Panc1 (cell line): ENCODE results near the gene NUP43. TPM values are rescaled to one million over a fixed set of nuclear protein-coding genes. Genes with fewer than 3 reads are reported as not detected.
"Not testable (repeated sequence)": the region's sequence is repeated elsewhere in the genome, so short reads cannot be mapped to it uniquely, and the experiment has no call there.

ENCODE experiments used
- ATAC-seq: fragments of 200-7000 bp; cut with Tn5 transposase; 2 replicates; pipeline ENCODE4 v1.9.1; 2020; ENCODE audit warnings: mild to moderate bottlenecking, moderate library complexity
- BruUV-seq: library from RNA; stranded (reverse); fragments of 400-500 nt; replicated peaks from 2 replicates; lab custom pipeline; 2021; lab: Mats Ljungman, UMichigan
- CTCF ChIA-PET: fragments of 300-600 bp; sonication (Branson Sonifier 250); formaldehyde crosslinking; loops from one replicate; lab custom pipeline; 2022; ENCODE audit warnings: antibody characterized with exemption; lab: Charles Lee
- POLR2A ChIA-PET: fragments of 300-600 bp; sonication (Branson Sonifier 250); formaldehyde crosslinking; loops from one replicate; lab custom pipeline; 2022; ENCODE audit warnings: antibody characterized with exemption; lab: Charles Lee
- DNase-seq: peaks from one replicate; pipeline ENCODE4 v3.0.0-alpha.2; 2010; ENCODE audit warnings: low read depth, low spot score
- H3K27ac ChIP-seq: 2 replicates; pipeline ENCODE4 v1.5.1; 2011; ENCODE audit warnings: mild to moderate bottlenecking, low read length, inconsistent platforms
- H3K27me3 ChIP-seq: fragments of 200-500 bp; sonication (Bioruptor generic); 2 replicates; pipeline ENCODE4 v1.6.0; 2014; ENCODE audit warnings: low read length, inconsistent platforms; ENCODE audit not compliant: control insufficient read depth, insufficient read depth
- H3K36me3 ChIP-seq: fragments of 200-500 bp; sonication (Bioruptor generic); 2 replicates; pipeline ENCODE4 v1.5.1; 2014; ENCODE audit warnings: inconsistent platforms, mild to moderate bottlenecking, low read length, moderate library complexity; ENCODE audit not compliant: control insufficient read depth, insufficient read depth
- H3K4me1 ChIP-seq: 2 replicates; pipeline ENCODE4 v1.5.1; 2011; ENCODE audit warnings: inconsistent platforms, mild to moderate bottlenecking, low read length, moderate library complexity; ENCODE audit not compliant: control insufficient read depth, insufficient read depth
- H3K4me3 ChIP-seq, 2 experiments: 2 replicates each; pipeline ENCODE4 v1.5.1; 2011 to 2012; ENCODE audit warnings: low read depth in 2 of 2, low read length in 2 of 2, mild to moderate bottlenecking in 2 of 2, inconsistent platforms in 1 of 2, moderate library complexity in 1 of 2
- H3K9me3 ChIP-seq: fragments of 200-500 bp; sonication (Bioruptor generic); 2 replicates; pipeline ENCODE4 v1.5.1; 2014; ENCODE audit warnings: low read depth, mild to moderate bottlenecking, inconsistent platforms, low read length, moderate library complexity; ENCODE audit not compliant: control insufficient read depth, insufficient read depth
- POLR2AphosphoS5 ChIP-seq: IDR thresholded peaks from 2 replicates; pipeline ENCODE4 v1.6.1; 2012; ENCODE audit warnings: mild to moderate bottlenecking, low read depth, low read length, moderate library complexity
- REST ChIP-seq, 2 experiments: IDR thresholded peaks; 2 replicates each; pipeline ENCODE4 v1.6.1; 2011 to 2012; ENCODE audit warnings: low read depth in 2 of 2, control low read depth in 1 of 2, low read length in 1 of 2, mild to moderate bottlenecking in 1 of 2, moderate library complexity in 1 of 2; ENCODE audit not compliant: insufficient read depth in 1 of 2
- SIN3A ChIP-seq: IDR thresholded peaks from 2 replicates; pipeline ENCODE4 v1.6.1; 2012; ENCODE audit warnings: low read depth, mild to moderate bottlenecking, low read length, moderate library complexity, borderline replicate concordance; ENCODE audit not compliant: insufficient read depth
- TCF7L2 ChIP-seq: IDR thresholded peaks from 2 replicates; pipeline ENCODE4 v1.6.1; 2011; ENCODE audit warnings: mild to moderate bottlenecking, low read depth, low read length, inconsistent platforms
- in situ Hi-C: cut with HindIII; loops from 2 replicates; pipeline ENCODE4 v1.10.0; 2016; ENCODE audit warnings: low sequenced_read_pairs, low pct_unique_long_range_greater_than_20kb
- intact Hi-C: fragments of 100-400 bp; cut with micrococcal nuclease; formaldehyde crosslinking; loops from one replicate; pipeline ENCODE4 v1.10.0; 2022; ENCODE audit not compliant: unreplicated experiment
- total RNA-seq: library from RNA; stranded (reverse); gene quantifications from one replicate; pipeline ENCODE4 v1.2.1, GENCODE V29; 2021; ENCODE audit not compliant: unreplicated experiment
- TF ChIP-seq, protein P1 (sequence below): fragments of 450-650 bp; IDR thresholded peaks from 2 replicates; pipeline ENCODE4 v1.5.1; 2017; ENCODE audit warnings: mild to moderate bottlenecking

NUP43 gene
- total RNA-seq, 1 experiment from 2014 or later = 53.6 TPM

DNA sequence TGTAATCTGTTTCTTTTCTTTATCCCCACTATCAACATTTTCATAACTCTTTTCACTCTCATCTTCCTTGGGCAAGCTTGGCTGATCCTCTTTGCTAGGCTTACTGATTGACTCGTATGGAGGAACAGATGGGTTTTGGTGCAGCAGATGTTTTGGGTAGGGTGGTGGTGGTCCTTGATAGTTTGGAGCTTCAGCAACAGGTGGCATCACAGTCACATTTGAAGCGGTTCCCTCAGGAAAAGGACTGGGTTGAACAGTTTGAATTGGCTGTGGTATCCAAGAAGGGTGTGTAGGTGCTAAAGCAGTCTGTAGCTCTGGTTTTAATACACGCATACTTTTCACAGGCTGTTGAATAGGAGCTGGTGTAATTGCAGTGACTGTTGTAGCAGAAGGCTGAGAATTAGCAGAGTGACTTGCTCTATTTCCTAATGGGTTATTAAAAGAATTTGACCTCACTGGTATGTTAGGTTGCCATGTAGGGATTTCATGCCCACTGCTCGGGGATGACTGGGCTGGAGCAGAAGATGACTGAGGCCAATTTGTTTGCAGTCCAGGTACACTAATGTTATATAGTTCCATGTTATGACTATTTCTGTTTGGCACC lies 63.0 kb downstream of the NUP43 start:
- BruUV-seq = TSS peak; percentile 26
- no peak for DNase-seq
- in situ Hi-C loops (no loop called here), intact Hi-C loops (no loop called here)
- ATAC-seq = no peak
- Histone ChIP-seq H3K9me3 (no peaks in the 10 kb centered on the region), H3K27me3 (no peaks in the 10 kb centered on the region), H3K27ac (no peak overlapping the region), H3K4me1 (no peaks in the 10 kb centered on the region), H3K4me3 (no peak overlapping the region), H3K36me3 (peaks cover 16% of the 10 kb centered on the region)
- CTCF ChIA-PET = no interaction called here
- POLR2A ChIA-PET = no interaction called here
- no peak for TF ChIP-seq POLR2AphosphoS5

DNA sequence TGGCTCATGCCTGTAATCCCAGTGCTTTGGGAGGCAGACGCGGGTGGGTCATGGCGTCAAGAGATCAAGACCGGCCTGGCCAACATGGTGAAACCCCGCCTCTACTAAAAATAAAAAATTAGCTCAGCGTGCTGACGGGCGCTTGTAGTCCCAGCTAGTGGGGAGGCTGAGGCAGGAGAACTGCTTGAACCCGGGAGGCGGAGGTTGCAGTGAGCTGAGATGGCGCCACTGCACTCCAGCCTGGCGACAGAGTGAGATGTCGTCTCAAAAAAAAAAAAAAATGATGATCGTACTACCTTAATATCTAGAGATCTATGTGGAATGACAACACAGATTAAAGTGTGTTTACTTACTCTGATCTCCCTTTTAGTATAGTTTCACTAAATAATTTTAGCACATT lies 64.5 kb downstream of the NUP43 start:
- H3K4me1 ChIP-seq, BruUV-seq, CTCF ChIA-PET, H3K27ac ChIP-seq, in situ Hi-C loops, ATAC-seq, POLR2A ChIA-PET, H3K4me3 ChIP-seq, H3K27me3 ChIP-seq, intact Hi-C loops, H3K9me3 ChIP-seq, DNase-seq: not testable (repeated sequence)
- H3K36me3 ChIP-seq = peaks cover 16% of the 10 kb centered on the region

DNA sequence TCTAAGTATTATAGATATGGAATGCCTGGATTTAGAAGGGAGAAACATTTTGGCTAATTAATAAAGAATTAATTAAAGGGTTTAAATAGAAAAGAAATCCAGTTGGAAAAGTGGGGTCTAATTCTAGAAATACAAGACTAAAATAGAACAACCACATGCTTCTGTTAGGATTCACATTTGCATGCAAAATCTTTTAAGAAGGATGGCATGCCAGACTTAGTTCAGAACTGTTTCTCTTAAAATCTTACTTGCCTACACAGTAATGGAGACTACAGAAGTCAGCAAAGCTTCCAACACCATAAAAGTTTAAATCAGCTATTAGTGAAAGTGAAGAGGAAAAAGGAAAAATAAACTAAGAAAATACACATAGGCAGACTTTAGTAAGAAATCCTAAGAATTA lies 65.1 kb downstream of the NUP43 start:
- no peaks in the 10 kb centered on the region for H3K4me1 ChIP-seq
- peaks cover 16% of the 10 kb centered on the region for H3K36me3 ChIP-seq
- intact Hi-C loops = no loop called here
- no TSS peak for BruUV-seq
- no peak for DNase-seq
- H3K9me3 ChIP-seq = no peaks in the 10 kb centered on the region
- no peak overlapping the region for H3K27ac ChIP-seq
- POLR2A ChIA-PET = no interaction called here
- CTCF ChIA-PET = no interaction called here
- TF ChIP-seq TCF7L2 (no peak), POLR2AphosphoS5 (no peak), SIN3A (no peak)
- TF ChIP-seq, protein P1, sequence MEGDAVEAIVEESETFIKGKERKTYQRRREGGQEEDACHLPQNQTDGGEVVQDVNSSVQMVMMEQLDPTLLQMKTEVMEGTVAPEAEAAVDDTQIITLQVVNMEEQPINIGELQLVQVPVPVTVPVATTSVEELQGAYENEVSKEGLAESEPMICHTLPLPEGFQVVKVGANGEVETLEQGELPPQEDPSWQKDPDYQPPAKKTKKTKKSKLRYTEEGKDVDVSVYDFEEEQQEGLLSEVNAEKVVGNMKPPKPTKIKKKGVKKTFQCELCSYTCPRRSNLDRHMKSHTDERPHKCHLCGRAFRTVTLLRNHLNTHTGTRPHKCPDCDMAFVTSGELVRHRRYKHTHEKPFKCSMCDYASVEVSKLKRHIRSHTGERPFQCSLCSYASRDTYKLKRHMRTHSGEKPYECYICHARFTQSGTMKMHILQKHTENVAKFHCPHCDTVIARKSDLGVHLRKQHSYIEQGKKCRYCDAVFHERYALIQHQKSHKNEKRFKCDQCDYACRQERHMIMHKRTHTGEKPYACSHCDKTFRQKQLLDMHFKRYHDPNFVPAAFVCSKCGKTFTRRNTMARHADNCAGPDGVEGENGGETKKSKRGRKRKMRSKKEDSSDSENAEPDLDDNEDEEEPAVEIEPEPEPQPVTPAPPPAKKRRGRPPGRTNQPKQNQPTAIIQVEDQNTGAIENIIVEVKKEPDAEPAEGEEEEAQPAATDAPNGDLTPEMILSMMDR = no peak
- no peak for ATAC-seq
- H3K27me3 ChIP-seq = no peaks in the 10 kb centered on the region
- no peak overlapping the region for H3K4me3 ChIP-seq
- in situ Hi-C loops = no loop called here

DNA sequence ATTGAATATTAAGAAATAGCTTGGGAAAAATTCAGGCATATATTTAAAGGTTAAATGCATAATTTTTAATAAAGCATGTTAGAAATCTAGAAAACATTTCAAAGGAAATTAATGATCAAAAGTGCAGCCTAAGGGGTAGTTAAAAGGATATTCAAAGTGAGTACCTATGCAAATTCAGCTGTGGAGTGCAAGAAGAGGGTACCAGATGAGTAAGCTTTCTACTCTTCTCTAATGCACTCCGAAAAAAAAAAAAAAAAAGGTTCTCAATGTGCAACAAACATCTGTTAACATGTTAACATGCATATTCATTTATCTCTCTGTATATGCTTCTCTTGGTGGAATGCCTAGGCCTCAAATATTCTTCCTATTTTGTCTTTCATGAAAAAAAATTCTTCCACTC lies 65.8 kb downstream of the NUP43 start:
- no peaks in the 10 kb centered on the region for H3K27me3 ChIP-seq
- H3K4me1 ChIP-seq = no peaks in the 10 kb centered on the region
- ChIA-PET CTCF (no interaction called here), POLR2A (no interaction called here)
- H3K36me3 ChIP-seq = peaks cover 16% of the 10 kb centered on the region
- no peak overlapping the region for H3K27ac ChIP-seq
- H3K9me3 ChIP-seq = no peaks in the 10 kb centered on the region
- TF ChIP-seq, protein P1 = no peak
- TF ChIP-seq REST (IDR thresholded peaks at IDR 0.05; ENCODE audit: insufficient read depth in 1 of 2, low read depth in 2 of 2, low read length in 1 of 2) (no peak), SIN3A (no peak), POLR2AphosphoS5 (no peak), TCF7L2 (no peak)
- in situ Hi-C loops = no loop called here
- intact Hi-C loops = no loop called here
- no peak overlapping the region for H3K4me3 ChIP-seq
- BruUV-seq = no TSS peak
- no peak for DNase-seq
- no peak for ATAC-seq
